NCI-H226 (cell line): ENCODE measurements around the gene MTHFD2L.

Experiments
- DNase-seq: peaks from one replicate; pipeline ENCODE4 v3.0.0-alpha.2; 2015

MTHFD2L gene

GRCh38 chr4:74133786-74134499 lies 24.0 kb upstream of the MTHFD2L start:
- DNase-seq: peak; percentile 41

- DNase-seq: no peak
Observed at GRCh38 chr4:74134500-74134852, 23.4 kb upstream of the MTHFD2L start.

GRCh38 chr4:74146581-74147129 lies 11.3 kb upstream of the MTHFD2L start:
- no peak for DNase-seq

- DNase-seq: no peak
Observed at GRCh38 chr4:74148205-74148604, 9.7 kb upstream of the MTHFD2L start.

- no peak for DNase-seq
Observed at GRCh38 chr4:74152836-74153235, 5.1 kb upstream of the MTHFD2L start.

GRCh38 chr4:74156521-74156920 lies 1.4 kb upstream of the MTHFD2L start:
- no peak for DNase-seq

- DNase-seq: no peak
Observed at GRCh38 chr4:74157154-74157553, 764 bp upstream of the MTHFD2L start.

- DNase-seq: no peak
Observed at GRCh38 chr4:74158466-74159142, 686 bp downstream of the MTHFD2L start.

GRCh38 chr4:74159143-74159709 lies 1.3 kb downstream of the MTHFD2L start:
- DNase-seq: no peak

GRCh38 chr4:74161666-74162450 lies 3.9 kb downstream of the MTHFD2L start:
- DNase-seq: no peak

- no peak for DNase-seq
Observed at GRCh38 chr4:74166135-74166534, 8.2 kb downstream of the MTHFD2L start.

GRCh38 chr4:74166818-74167217 lies 8.9 kb downstream of the MTHFD2L start:
- DNase-seq: no peak

GRCh38 chr4:74167585-74167984 lies 9.7 kb downstream of the MTHFD2L start:
- DNase-seq: no peak

- DNase-seq: no peak
Observed at GRCh38 chr4:74168841-74169240, 10.9 kb downstream of the MTHFD2L start.

GRCh38 chr4:74173321-74173720 lies 15.4 kb downstream of the MTHFD2L start:
- DNase-seq: no peak

GRCh38 chr4:74174421-74174820 lies 16.5 kb downstream of the MTHFD2L start:
- no peak for DNase-seq

GRCh38 chr4:74174941-74175340 lies 17.0 kb downstream of the MTHFD2L start:
- no peak for DNase-seq

GRCh38 chr4:74175379-74175778 lies 17.5 kb downstream of the MTHFD2L start:
- DNase-seq: no peak

GRCh38 chr4:74178798-74179197 lies 20.9 kb downstream of the MTHFD2L start:
- DNase-seq: no peak

- DNase-seq: no peak
Observed at GRCh38 chr4:74181219-74181618, 23.3 kb downstream of the MTHFD2L start.

GRCh38 chr4:74188912-74189311 lies 31.0 kb downstream of the MTHFD2L start:
- no peak for DNase-seq

- peak; percentile 30 for DNase-seq
Observed at GRCh38 chr4:74189331-74190043, 31.6 kb downstream of the MTHFD2L start.

- DNase-seq: no peak
Observed at GRCh38 chr4:74190332-74190731, 32.4 kb downstream of the MTHFD2L start.
